ENCODE data around the gene SLC38A4. TPM values are rescaled to one million over a fixed set of nuclear protein-coding genes. Genes with fewer than 3 reads are reported as not detected.

SLC38A4 gene
- total and polyA plus RNA-seq, 2 donors (not counting 1 experiment from before 2014, with no cell fraction given): 5.5 to 6.1 TPM

DNA sequence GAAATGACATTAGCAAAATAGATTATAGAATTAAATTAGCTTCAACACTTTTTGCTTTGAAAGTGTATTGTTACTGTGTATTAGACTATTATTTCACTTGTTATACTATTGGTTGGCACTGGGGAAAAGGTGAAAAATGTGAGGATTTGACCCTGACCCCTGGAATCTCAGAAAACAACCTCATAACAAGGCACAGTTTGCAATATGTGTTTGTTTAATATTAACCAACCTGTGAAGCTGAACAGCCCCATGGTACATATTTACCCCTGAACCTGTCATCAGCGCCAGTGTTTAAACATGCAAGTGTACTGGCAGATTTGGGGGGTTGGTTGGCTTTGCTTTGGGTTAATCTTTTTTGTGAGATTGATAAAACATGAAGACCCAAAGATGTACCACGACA lies 11.7 kb downstream of the SLC38A4 start:
- H3K27me3 ChIP-seq (ENCODE audit: control insufficient read depth, insufficient read depth, low read length): no peaks in the 10 kb centered on the region
- no peak overlapping the region for H3K27ac ChIP-seq (ENCODE audit: insufficient read depth, low read length)
- no peak overlapping the region for H2AFZ ChIP-seq (ENCODE audit: low read length)
- no peak overlapping the region for H3K9ac ChIP-seq (ENCODE audit: insufficient read depth, low read length)
- H3K79me2 ChIP-seq (ENCODE audit: control insufficient read depth, insufficient read depth, low read length): no peaks in the 10 kb centered on the region
- no peak overlapping the region for H3K4me3 ChIP-seq (replicated peaks in 1 of 4; ENCODE audit: control extremely low read depth in 1 of 4, insufficient read depth in 1 of 4, low read depth in 3 of 4, low read length in 4 of 4)
- no peak for DNase-seq (ENCODE audit: low read depth in 2 of 2)
- no peaks in the 10 kb centered on the region for H3K9me3 ChIP-seq (ENCODE audit: control insufficient read depth, insufficient read depth, low read depth, low read length)
- H3K36me3 ChIP-seq (ENCODE audit: control insufficient read depth, insufficient read depth, low read length): no peaks in the 10 kb centered on the region
- H3K4me2 ChIP-seq (ENCODE audit: extremely low read depth, insufficient read depth, low read length): no peak overlapping the region
- TF ChIP-seq CTCF (conservative IDR thresholded peaks at IDR 0.05 in 1 of 2, IDR thresholded peaks at IDR 0.05 in 1 of 2; ENCODE audit: low read depth in 1 of 2, low read length in 2 of 2) (no peak), EZH2 (IDR thresholded peaks at IDR 0.05; ENCODE audit: low read length, missing control alignments) (no peak)
- no peaks in the 10 kb centered on the region for H3K4me1 ChIP-seq (ENCODE audit: control insufficient read depth, extremely low read depth, insufficient read depth, low read length)
- H4K20me1 ChIP-seq (ENCODE audit: control insufficient read depth, extremely low read depth, insufficient read depth, low read length): no peaks in the 10 kb centered on the region

- no peak for DNase-seq (ENCODE audit: low read depth in 2 of 2)
Measured at GRCh38 chr12:46811185-46811584, 14.6 kb downstream of the SLC38A4 start.

DNA sequence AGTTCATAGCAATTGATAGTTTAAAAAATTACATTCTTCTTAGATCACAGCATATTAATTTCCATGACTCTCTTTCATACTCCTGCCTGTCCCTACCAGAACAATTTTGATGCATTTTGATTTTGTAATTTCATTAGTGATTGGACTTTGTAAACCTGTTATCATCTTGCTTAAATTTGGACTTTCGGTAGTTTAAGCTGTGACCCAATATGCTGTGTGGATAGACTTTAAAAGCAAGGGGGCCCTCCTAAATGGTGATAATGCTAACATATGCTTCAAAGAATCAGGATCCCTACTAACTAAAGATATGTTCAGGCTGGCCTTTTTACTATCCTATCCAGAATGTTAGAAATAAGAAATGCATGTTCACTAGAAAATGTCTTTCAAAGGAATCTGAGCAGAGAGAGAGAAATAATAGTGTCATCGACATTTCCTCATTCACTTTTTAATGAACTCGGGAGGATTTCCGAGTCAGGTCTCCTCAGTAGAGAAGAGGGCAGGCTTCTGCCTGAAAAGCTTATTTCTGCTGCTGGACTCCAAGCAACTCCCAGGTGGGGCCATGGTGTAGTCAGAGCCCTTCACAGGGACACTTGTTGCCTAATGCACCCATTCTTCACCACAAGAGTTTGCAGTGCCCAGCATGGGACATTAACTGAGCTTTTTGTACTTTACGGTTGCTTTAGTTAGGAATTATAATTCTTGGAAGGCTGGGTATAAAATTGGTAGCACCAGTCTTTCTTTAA lies 16.7 kb downstream of the SLC38A4 start:
- no peak for TF ChIP-seq EZH2 (IDR thresholded peaks at IDR 0.05; ENCODE audit: low read length, missing control alignments)
- no peak for TF ChIP-seq CTCF (conservative IDR thresholded peaks at IDR 0.05 in 1 of 2, IDR thresholded peaks at IDR 0.05 in 1 of 2; ENCODE audit: low read depth in 1 of 2, low read length in 2 of 2)
- no peak for DNase-seq (ENCODE audit: low read depth in 2 of 2)
- Histone ChIP-seq H3K27ac (ENCODE audit: insufficient read depth, low read length) (no peak overlapping the region), H3K4me1 (ENCODE audit: control insufficient read depth, extremely low read depth, insufficient read depth, low read length) (no peaks in the 10 kb centered on the region), H3K27me3 (ENCODE audit: control insufficient read depth, insufficient read depth, low read length) (no peaks in the 10 kb centered on the region), H3K4me2 (ENCODE audit: extremely low read depth, insufficient read depth, low read length) (no peak overlapping the region), H4K20me1 (ENCODE audit: control insufficient read depth, extremely low read depth, insufficient read depth, low read length) (no peaks in the 10 kb centered on the region), H2AFZ (ENCODE audit: low read length) (no peak overlapping the region), H3K4me3 (replicated peaks in 1 of 4; ENCODE audit: control extremely low read depth in 1 of 4, insufficient read depth in 1 of 4, low read depth in 3 of 4, low read length in 4 of 4) (no peak overlapping the region), H3K79me2 (ENCODE audit: control insufficient read depth, insufficient read depth, low read length) (no peaks in the 10 kb centered on the region), H3K36me3 (ENCODE audit: control insufficient read depth, insufficient read depth, low read length) (no peaks in the 10 kb centered on the region), H3K9me3 (ENCODE audit: control insufficient read depth, insufficient read depth, low read depth, low read length) (no peaks in the 10 kb centered on the region), H3K9ac (ENCODE audit: insufficient read depth, low read length) (no peak overlapping the region)

More at GRCh38 chr12:46811185-46811584, 14.6 kb downstream of the SLC38A4 start:
- H3K9me3 ChIP-seq (ENCODE audit: control insufficient read depth, insufficient read depth, low read depth, low read length): no peaks in the 10 kb centered on the region
- H3K9ac ChIP-seq (ENCODE audit: insufficient read depth, low read length): no peak overlapping the region
- no peak overlapping the region for H2AFZ ChIP-seq (ENCODE audit: low read length)
- no peaks in the 10 kb centered on the region for H3K27me3 ChIP-seq (ENCODE audit: control insufficient read depth, insufficient read depth, low read length)
- H3K4me1 ChIP-seq (ENCODE audit: control insufficient read depth, extremely low read depth, insufficient read depth, low read length): no peaks in the 10 kb centered on the region
- no peaks in the 10 kb centered on the region for H4K20me1 ChIP-seq (ENCODE audit: control insufficient read depth, extremely low read depth, insufficient read depth, low read length)
- H3K79me2 ChIP-seq (ENCODE audit: control insufficient read depth, insufficient read depth, low read length): no peaks in the 10 kb centered on the region
- no peak overlapping the region for H3K4me2 ChIP-seq (ENCODE audit: extremely low read depth, insufficient read depth, low read length)
- H3K36me3 ChIP-seq (ENCODE audit: control insufficient read depth, insufficient read depth, low read length): no peaks in the 10 kb centered on the region
- TF ChIP-seq CTCF (conservative IDR thresholded peaks at IDR 0.05 in 1 of 2, IDR thresholded peaks at IDR 0.05 in 1 of 2; ENCODE audit: low read depth in 1 of 2, low read length in 2 of 2) (no peak), EZH2 (IDR thresholded peaks at IDR 0.05; ENCODE audit: low read length, missing control alignments) (no peak)
- no peak overlapping the region for H3K4me3 ChIP-seq (replicated peaks in 1 of 4; ENCODE audit: control extremely low read depth in 1 of 4, insufficient read depth in 1 of 4, low read depth in 3 of 4, low read length in 4 of 4)
- no peak overlapping the region for H3K27ac ChIP-seq (ENCODE audit: insufficient read depth, low read length)
